Limb (tissue), 2 donors: ENCODE data around the gene POLDIP2.
"Not testable (repeated sequence)": the region's sequence is repeated elsewhere in the genome, so short reads cannot be mapped to it uniquely, and the experiment has no call there.

Source experiments
- DNase-seq, 2 donors: peaks; one replicate each; pipeline ENCODE4 v3.0.0-alpha.2; 2016; ENCODE audit errors: extremely low spot score in 2 of 2

The POLDIP2 gene

GRCh38 chr17:28366605-28367004, 9.3 kb upstream of the POLDIP2 start:
- no peak for DNase-seq

GRCh38 chr17:28365487-28365886, 8.2 kb upstream of the POLDIP2 start:
- DNase-seq = no peak

- no peak for DNase-seq
Observed at GRCh38 chr17:28364665-28365363, 7.5 kb upstream of the POLDIP2 start, which contains the start of gene SEBOX. Gene SEBOX, minus strand, starts transcription at chr17:28365199. Its CDS starts 48 bp downstream, at chr17:28365151.

- DNase-seq = no peak
Observed at GRCh38 chr17:28363776-28364650, 6.7 kb upstream of the POLDIP2 start.

GRCh38 chr17:28363186-28363585, 5.9 kb upstream of the POLDIP2 start:
- no peak for DNase-seq

- DNase-seq = no peak
Observed at GRCh38 chr17:28357901-28358197, 522 bp upstream of the POLDIP2 start.

GRCh38 chr17:28350271-28350670, 7.1 kb downstream of the POLDIP2 start:
- DNase-seq = no peak

GRCh38 chr17:28348979-28349378, 8.3 kb downstream of the POLDIP2 start:
- no peak for DNase-seq

GRCh38 chr17:28347261-28347891, 10.0 kb downstream of the POLDIP2 start:
- no peak for DNase-seq

- no peak for DNase-seq
Observed at GRCh38 chr17:28346746-28347246, 10.5 kb downstream of the POLDIP2 start.

- DNase-seq = no peak
Observed at GRCh38 chr17:28346199-28346580, 11.1 kb downstream of the POLDIP2 start.

- DNase-seq = no peak
Observed at GRCh38 chr17:28345419-28346198, 11.7 kb downstream of the POLDIP2 start.

- no peak for DNase-seq
Observed at GRCh38 chr17:28344435-28344901, 12.9 kb downstream of the POLDIP2 start.

GRCh38 chr17:28344011-28344410, 13.3 kb downstream of the POLDIP2 start:
- DNase-seq = no peak

- DNase-seq = no peak
Observed at GRCh38 chr17:28343491-28343932, 13.8 kb downstream of the POLDIP2 start.

GRCh38 chr17:28342313-28342712, 15.0 kb downstream of the POLDIP2 start:
- no peak for DNase-seq

- no peak for DNase-seq
Observed at GRCh38 chr17:28341516-28341915, 15.8 kb downstream of the POLDIP2 start.

- DNase-seq = no peak
Observed at GRCh38 chr17:28340374-28340773, 17.0 kb downstream of the POLDIP2 start.

- no peak for DNase-seq
Observed at GRCh38 chr17:28339431-28339830, 17.9 kb downstream of the POLDIP2 start.

GRCh38 chr17:28338769-28339212, 18.5 kb downstream of the POLDIP2 start:
- DNase-seq = not testable (repeated sequence)
